ENCODE measurements around the gene YY1. TPM values are rescaled to one million over a fixed set of nuclear protein-coding genes. Genes with fewer than 3 reads are reported as not detected.

YY1 gene
- total RNA-seq, 1 experiment from 2014 or later = 83.1 TPM

DNA sequence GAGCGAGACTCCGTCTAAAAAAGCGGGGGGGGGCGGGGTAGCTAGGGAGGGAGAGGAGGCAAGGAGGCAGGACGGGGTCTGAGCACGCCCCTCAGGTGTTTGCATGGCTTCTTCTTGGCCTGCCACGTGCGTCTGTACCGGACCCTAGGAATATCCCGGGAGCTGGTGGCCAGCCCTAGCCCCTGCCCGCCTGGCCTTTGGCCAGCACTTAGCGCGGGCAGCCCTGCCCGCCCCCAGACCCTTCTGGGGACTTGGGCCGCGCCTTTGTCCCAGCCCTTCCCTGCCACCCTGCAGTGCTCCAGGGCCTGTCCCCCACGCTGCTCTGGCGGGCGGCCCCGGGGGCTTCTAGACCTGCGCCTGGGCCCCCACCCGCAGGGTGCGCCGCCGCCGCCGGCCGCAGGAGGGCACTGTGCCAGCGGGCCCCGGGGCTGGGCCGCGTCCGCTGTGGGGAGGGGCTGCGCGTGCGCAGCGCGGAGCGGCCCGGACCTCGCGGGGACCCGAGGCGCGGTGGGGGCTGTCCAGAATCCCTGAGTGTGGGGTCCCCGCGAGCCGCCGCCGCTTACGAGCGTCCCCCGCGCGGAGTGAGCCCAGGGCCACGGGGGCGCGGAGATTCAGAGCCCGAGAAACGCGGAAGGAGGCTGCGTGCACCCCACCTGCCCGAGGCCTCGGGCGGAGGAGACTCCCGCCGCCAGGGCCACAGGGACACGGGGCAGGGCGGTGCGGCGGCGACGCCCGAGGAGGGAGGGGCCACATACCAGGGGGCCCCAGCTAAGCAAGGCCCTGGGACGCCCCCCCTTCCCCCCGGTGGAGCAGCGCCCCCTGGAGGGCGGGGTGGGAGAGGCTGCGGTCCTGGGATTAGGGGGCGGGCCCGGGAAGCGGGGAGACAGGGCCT is 46.3 kb downstream of the YY1 start:
- Mint-ChIP-seq H3K4me1 (peaks cover 47% of the 10 kb centered on the region), H3K27me3 (ENCODE audit: low read depth) (no peaks in the 10 kb centered on the region), H3K9me3 (no peaks in the 10 kb centered on the region), H3K36me3 (no peaks in the 10 kb centered on the region), H3K4me3 (peak overlapping the region; percentile 64), H3K27ac (no peak overlapping the region; the same call in 1 of the 2 replicates)
- POLR2A ChIA-PET = interaction anchor here (0.9 kb wide), 1 partner anchor 12 kb away, joined by 5 read pairs; no protein-coding TSS in a partner anchor
- DNase-seq (ENCODE audit: low spot score) (peak; percentile 80), ATAC-seq (peak; percentile 69)
- CTCF ChIA-PET = interaction anchor here (0.7 to 3.8 kb wide), 23 partner anchors 9 to 255 kb away, joined by 3 to 28 read pairs (median 6); partner anchors contain the start of gene DEGS2
- no peak for TF ChIP-seq CBFB (CRISPR knock-in tag; IDR thresholded peaks at IDR 0.05; ENCODE audit: low read depth)
- TF ChIP-seq EMX1 (CRISPR knock-in tag; IDR thresholded peaks at IDR 0.05) = peak; percentile 86; the same call in 1 of the 2 replicates
- 0 out of 2 replicates have a peak, but pooled peaks have one; percentile 79 for TF ChIP-seq PRRX2 (CRISPR knock-in tag; IDR thresholded peaks at IDR 0.05)
- TF ChIP-seq, protein P1, sequence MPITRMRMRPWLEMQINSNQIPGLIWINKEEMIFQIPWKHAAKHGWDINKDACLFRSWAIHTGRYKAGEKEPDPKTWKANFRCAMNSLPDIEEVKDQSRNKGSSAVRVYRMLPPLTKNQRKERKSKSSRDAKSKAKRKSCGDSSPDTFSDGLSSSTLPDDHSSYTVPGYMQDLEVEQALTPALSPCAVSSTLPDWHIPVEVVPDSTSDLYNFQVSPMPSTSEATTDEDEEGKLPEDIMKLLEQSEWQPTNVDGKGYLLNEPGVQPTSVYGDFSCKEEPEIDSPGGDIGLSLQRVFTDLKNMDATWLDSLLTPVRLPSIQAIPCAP (CRISPR knock-in tag; IDR thresholded peaks at IDR 0.05) = 0 out of 2 replicates have a peak, but pooled peaks have one; percentile 47
- TF ChIP-seq, protein P2, sequence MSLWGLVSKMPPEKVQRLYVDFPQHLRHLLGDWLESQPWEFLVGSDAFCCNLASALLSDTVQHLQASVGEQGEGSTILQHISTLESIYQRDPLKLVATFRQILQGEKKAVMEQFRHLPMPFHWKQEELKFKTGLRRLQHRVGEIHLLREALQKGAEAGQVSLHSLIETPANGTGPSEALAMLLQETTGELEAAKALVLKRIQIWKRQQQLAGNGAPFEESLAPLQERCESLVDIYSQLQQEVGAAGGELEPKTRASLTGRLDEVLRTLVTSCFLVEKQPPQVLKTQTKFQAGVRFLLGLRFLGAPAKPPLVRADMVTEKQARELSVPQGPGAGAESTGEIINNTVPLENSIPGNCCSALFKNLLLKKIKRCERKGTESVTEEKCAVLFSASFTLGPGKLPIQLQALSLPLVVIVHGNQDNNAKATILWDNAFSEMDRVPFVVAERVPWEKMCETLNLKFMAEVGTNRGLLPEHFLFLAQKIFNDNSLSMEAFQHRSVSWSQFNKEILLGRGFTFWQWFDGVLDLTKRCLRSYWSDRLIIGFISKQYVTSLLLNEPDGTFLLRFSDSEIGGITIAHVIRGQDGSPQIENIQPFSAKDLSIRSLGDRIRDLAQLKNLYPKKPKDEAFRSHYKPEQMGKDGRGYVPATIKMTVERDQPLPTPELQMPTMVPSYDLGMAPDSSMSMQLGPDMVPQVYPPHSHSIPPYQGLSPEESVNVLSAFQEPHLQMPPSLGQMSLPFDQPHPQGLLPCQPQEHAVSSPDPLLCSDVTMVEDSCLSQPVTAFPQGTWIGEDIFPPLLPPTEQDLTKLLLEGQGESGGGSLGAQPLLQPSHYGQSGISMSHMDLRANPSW (CRISPR knock-in tag; conservative IDR thresholded peaks at IDR 0.05; ENCODE audit: low read depth) = no peak; the same call in 1 of the 2 replicates
- peak; percentile 75 for TF ChIP-seq SP1 (CRISPR knock-in tag; conservative IDR thresholded peaks at IDR 0.05)
- TF ChIP-seq ZNF281 (CRISPR knock-in tag; IDR thresholded peaks at IDR 0.05) = no peak
- no peak for TF ChIP-seq ELF4 (CRISPR knock-in tag; IDR thresholded peaks at IDR 0.05; ENCODE audit: low read depth)
- 0 out of 2 replicates have a peak, but pooled peaks have one; percentile 19 for TF ChIP-seq ZNF263 (CRISPR knock-in tag; IDR thresholded peaks at IDR 0.05; ENCODE audit: low read depth)
- TF ChIP-seq, protein P3, sequence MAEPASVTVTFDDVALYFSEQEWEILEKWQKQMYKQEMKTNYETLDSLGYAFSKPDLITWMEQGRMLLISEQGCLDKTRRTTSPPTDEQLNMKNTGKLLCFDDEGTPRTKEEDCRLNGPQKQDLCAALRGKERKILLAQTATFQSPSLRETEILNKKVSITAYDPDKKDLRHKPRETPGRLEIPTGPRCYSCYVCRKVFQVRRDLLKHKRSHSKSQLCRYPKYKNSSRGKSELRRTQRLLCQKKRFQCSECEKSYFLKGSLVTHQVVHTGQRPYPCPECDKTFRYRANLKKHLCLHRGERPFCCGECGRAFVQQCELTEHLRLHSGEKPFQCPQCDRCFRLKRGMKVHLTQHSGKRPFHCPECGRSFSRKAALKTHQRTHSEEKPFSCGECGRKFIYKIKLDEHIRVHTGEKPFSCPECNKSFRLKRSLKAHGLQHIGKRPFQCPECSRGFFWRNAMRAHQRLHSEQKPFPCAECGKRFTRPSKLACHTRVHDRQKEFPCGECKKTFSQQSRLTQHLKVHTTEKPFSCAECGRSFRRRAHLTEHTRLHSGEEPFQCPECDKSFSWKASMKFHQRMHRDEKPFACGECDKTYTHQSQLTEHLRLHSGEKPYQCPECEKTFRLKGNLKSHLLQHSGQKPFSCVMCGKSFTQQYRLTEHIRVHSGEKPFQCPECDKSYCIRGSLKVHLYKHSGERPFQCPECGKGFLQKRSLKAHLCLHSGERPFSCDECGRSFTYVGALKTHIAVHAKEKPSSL (CRISPR knock-in tag; conservative IDR thresholded peaks at IDR 0.05) = no peak
- 0 out of 2 replicates have a peak, but pooled peaks have one; percentile 38 for TF ChIP-seq NR3C1 (CRISPR knock-in tag; conservative IDR thresholded peaks at IDR 0.05; ENCODE audit: low read depth)
- TF ChIP-seq, protein P4, sequence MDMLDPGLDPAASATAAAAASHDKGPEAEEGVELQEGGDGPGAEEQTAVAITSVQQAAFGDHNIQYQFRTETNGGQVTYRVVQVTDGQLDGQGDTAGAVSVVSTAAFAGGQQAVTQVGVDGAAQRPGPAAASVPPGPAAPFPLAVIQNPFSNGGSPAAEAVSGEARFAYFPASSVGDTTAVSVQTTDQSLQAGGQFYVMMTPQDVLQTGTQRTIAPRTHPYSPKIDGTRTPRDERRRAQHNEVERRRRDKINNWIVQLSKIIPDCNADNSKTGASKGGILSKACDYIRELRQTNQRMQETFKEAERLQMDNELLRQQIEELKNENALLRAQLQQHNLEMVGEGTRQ (CRISPR knock-in tag; IDR thresholded peaks at IDR 0.05) = no peak
- TF ChIP-seq, protein P5, sequence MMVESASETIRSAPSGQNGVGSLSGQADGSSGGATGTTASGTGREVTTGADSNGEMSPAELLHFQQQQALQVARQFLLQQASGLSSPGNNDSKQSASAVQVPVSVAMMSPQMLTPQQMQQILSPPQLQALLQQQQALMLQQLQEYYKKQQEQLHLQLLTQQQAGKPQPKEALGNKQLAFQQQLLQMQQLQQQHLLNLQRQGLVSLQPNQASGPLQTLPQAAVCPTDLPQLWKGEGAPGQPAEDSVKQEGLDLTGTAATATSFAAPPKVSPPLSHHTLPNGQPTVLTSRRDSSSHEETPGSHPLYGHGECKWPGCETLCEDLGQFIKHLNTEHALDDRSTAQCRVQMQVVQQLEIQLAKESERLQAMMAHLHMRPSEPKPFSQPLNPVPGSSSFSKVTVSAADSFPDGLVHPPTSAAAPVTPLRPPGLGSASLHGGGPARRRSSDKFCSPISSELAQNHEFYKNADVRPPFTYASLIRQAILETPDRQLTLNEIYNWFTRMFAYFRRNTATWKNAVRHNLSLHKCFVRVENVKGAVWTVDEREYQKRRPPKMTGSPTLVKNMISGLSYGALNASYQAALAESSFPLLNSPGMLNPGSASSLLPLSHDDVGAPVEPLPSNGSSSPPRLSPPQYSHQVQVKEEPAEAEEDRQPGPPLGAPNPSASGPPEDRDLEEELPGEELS (CRISPR knock-in tag; IDR thresholded peaks at IDR 0.05) = 0 out of 2 replicates have a peak, but pooled peaks have one; percentile 32
- 0 out of 2 replicates have a peak, but pooled peaks have one; percentile 34 for TF ChIP-seq USF1 (CRISPR knock-in tag; IDR thresholded peaks at IDR 0.05)
- TF ChIP-seq, protein P6, sequence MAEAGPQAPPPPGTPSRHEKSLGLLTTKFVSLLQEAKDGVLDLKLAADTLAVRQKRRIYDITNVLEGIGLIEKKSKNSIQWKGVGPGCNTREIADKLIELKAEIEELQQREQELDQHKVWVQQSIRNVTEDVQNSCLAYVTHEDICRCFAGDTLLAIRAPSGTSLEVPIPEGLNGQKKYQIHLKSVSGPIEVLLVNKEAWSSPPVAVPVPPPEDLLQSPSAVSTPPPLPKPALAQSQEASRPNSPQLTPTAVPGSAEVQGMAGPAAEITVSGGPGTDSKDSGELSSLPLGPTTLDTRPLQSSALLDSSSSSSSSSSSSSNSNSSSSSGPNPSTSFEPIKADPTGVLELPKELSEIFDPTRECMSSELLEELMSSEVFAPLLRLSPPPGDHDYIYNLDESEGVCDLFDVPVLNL (CRISPR knock-in tag; IDR thresholded peaks at IDR 0.05; ENCODE audit: borderline replicate concordance, low read depth) = no peak
- TF ChIP-seq ZMAT4 (CRISPR knock-in tag; IDR thresholded peaks at IDR 0.05) = 0 out of 2 replicates have a peak, but pooled peaks have one; percentile 53
- TF ChIP-seq E2F5 (CRISPR knock-in tag; IDR thresholded peaks at IDR 0.05) = 0 out of 2 replicates have a peak, but pooled peaks have one; percentile 48
- TF ChIP-seq CREM (CRISPR knock-in tag; IDR thresholded peaks at IDR 0.05) = 0 out of 2 replicates have a peak, but pooled peaks have one; percentile 36
- no peak for TF ChIP-seq SMAD4 (CRISPR knock-in tag; IDR thresholded peaks at IDR 0.05)
